K562 treated with DMSO at 1 percent for 48 hours (cell line): Measurements from ENCODE around the gene SHKBP1. TPM values are rescaled to one million over a fixed set of nuclear protein-coding genes. Genes with fewer than 3 reads are reported as not detected.

Experiments used
- total RNA-seq: library from RNA; unstranded; fragments of 300-600 nt; gene quantifications from 2 replicates; pipeline ENCODE4 v1.2.3, GENCODE V29; 2022; ENCODE audit warnings: low replicate concordance; ENCODE audit errors: extremely low read depth

SHKBP1 gene
- total RNA-seq = not detected in 2 replicates

GRCh38 chr19:40576585-40577451 lies at the start of gene SHKBP1:
Gene SHKBP1 (plus strand): TSS chr19:40576873. CDS start chr19:40576900, 27 bp downstream.

GRCh38 chr19:40601134-40601974 lies 24.7 kb downstream of the SHKBP1 start, which contains the start of gene LTBP4:
Gene LTBP4 (plus strand): TSS chr19:40601369. CDS start chr19:40601388, 19 bp downstream.

Other genes starting within 250 kb of the SHKBP1 start
- gene C19orf47, start 228.5 kb upstream of the SHKBP1 start, total RNA-seq = not detected in 2 replicates
- gene PLD3, start 228.2 kb upstream of the SHKBP1 start, total RNA-seq = 354 TPM in 1 of 2 replicates, not detected in the other
- gene HIPK4, start 186.7 kb upstream of the SHKBP1 start, total RNA-seq = not detected in 2 replicates
- gene PRX, start 163.5 kb upstream of the SHKBP1 start, total RNA-seq = not detected in 2 replicates
- gene SERTAD1, start 150.9 kb upstream of the SHKBP1 start, total RNA-seq = not detected in 2 replicates
- not detected in 2 replicates for gene SERTAD3, start 132.5 kb upstream of the SHKBP1 start, total RNA-seq
- 1,633 TPM in 1 of 2 replicates, not detected in the other for gene BLVRB, start 111.1 kb upstream of the SHKBP1 start, total RNA-seq
- gene SPTBN4, start 109.9 kb upstream of the SHKBP1 start, total RNA-seq = not detected in 2 replicates
- not detected in 2 replicates for gene LTBP4, start 24.5 kb downstream of the SHKBP1 start, total RNA-seq
- not detected in 2 replicates for gene NUMBL, start 113.8 kb downstream of the SHKBP1 start, total RNA-seq
- not detected in 2 replicates for gene COQ8B, start 140.0 kb downstream of the SHKBP1 start, total RNA-seq
- not detected in 2 replicates for gene ITPKC, start 140.2 kb downstream of the SHKBP1 start, total RNA-seq
- not detected in 2 replicates for gene ACTMAP, start 173.6 kb downstream of the SHKBP1 start, total RNA-seq
- gene SNRPA, start 174.3 kb downstream of the SHKBP1 start, total RNA-seq = not detected in 2 replicates
- not detected in 2 replicates for gene MIA, start 198.6 kb downstream of the SHKBP1 start, total RNA-seq
- not detected in 2 replicates for gene RAB4B, start 201.4 kb downstream of the SHKBP1 start, total RNA-seq
- not detected in 2 replicates for gene EGLN2, start 222.3 kb downstream of the SHKBP1 start, total RNA-seq